Keratinocyte (primary cell): ENCODE data around the gene METTL25B. TPM values are rescaled to one million over a fixed set of nuclear protein-coding genes. Genes with fewer than 3 reads are reported as not detected.

Experiments
- DNase-seq: peaks from one replicate; pipeline ENCODE4 v3.0.0-alpha.2; 2011; ENCODE audit warnings: low read depth, missing footprints, low spot score
- FAIRE-seq: peaks from 2 replicates; lab custom pipeline; 2011; peaks lifted over from hg19 to GRCh38; lab: Jason Lieb, UNC
- H2AFZ ChIP-seq: 2 replicates; pipeline ENCODE4 v1.6.0; 2012; ENCODE audit warnings: low read length, control low read depth, inconsistent platforms; ENCODE audit not compliant: control insufficient read depth
- H3K27ac ChIP-seq: 2 replicates; pipeline ENCODE4 v1.5.1; 2011; ENCODE audit warnings: low read length; ENCODE audit not compliant: control insufficient read depth, insufficient read depth
- H3K27me3 ChIP-seq: 3 replicates; pipeline ENCODE4 v1.6.0; 2011; ENCODE audit warnings: low read length; ENCODE audit not compliant: control insufficient read depth, insufficient read depth; ENCODE audit errors: extremely low read depth
- H3K36me3 ChIP-seq, 2 experiments: 2 replicates in 1 of 2; 3 replicates in 1 of 2; pipeline ENCODE4 v1.5.1; 2011; ENCODE audit warnings: low read length in 2 of 2, mild to moderate bottlenecking in 1 of 2; ENCODE audit not compliant: control insufficient read depth in 2 of 2, insufficient read depth in 2 of 2; ENCODE audit errors: extremely low read depth in 1 of 2
- H3K4me1 ChIP-seq: 3 replicates; pipeline ENCODE4 v1.5.1; 2011; ENCODE audit warnings: low read length; ENCODE audit not compliant: control insufficient read depth, insufficient read depth; ENCODE audit errors: extremely low read depth
- H3K4me2 ChIP-seq: 3 replicates; pipeline ENCODE4 v1.6.0; 2011; ENCODE audit warnings: low read depth, low read length; ENCODE audit not compliant: control insufficient read depth, insufficient read depth; ENCODE audit errors: extremely low read depth
- H3K4me3 ChIP-seq, 3 experiments: fragments of 200-600 bp in 1 of 3; sonication (generic) in 1 of 3; 2 replicates in 2 of 3; 3 replicates in 1 of 3; pipeline ENCODE4 v1.5.1; 2011 to 2016; ENCODE audit warnings: low read length in 3 of 3, mild to moderate bottlenecking in 3 of 3, control low read depth in 2 of 3, inconsistent platforms in 1 of 3, low read depth in 1 of 3, mixed read lengths in 1 of 3, mixed run types in 1 of 3, moderate library complexity in 1 of 3; ENCODE audit not compliant: control insufficient read depth in 2 of 3, insufficient read depth in 2 of 3; ENCODE audit errors: extremely low read depth in 1 of 3
- H3K79me2 ChIP-seq: 2 replicates; pipeline ENCODE4 v1.6.0; 2012; ENCODE audit warnings: low read length; ENCODE audit not compliant: control insufficient read depth, insufficient read depth
- H3K9ac ChIP-seq: 3 replicates; pipeline ENCODE4 v1.6.0; 2011; ENCODE audit warnings: low read length; ENCODE audit not compliant: control insufficient read depth, insufficient read depth; ENCODE audit errors: extremely low read depth
- H3K9me1 ChIP-seq: 3 replicates; pipeline ENCODE4 v1.6.0; 2011; ENCODE audit warnings: low read length; ENCODE audit not compliant: control insufficient read depth, insufficient read depth; ENCODE audit errors: extremely low read depth
- H3K9me3 ChIP-seq: 2 replicates; pipeline ENCODE4 v1.5.1; 2012; ENCODE audit warnings: low read depth, low read length; ENCODE audit not compliant: control insufficient read depth
- H4K20me1 ChIP-seq: 3 replicates; pipeline ENCODE4 v1.6.0; 2011; ENCODE audit warnings: low read length; ENCODE audit not compliant: control insufficient read depth, insufficient read depth; ENCODE audit errors: extremely low read depth
- CTCF ChIP-seq, 3 experiments: IDR thresholded peaks in 1 of 3; conservative IDR thresholded peaks in 1 of 3; optimal IDR thresholded peaks in 1 of 3; 2 replicates in 2 of 3; 3 replicates in 1 of 3; pipeline versions ENCODE3 to v1.5.1; 2011; ENCODE audit warnings: low read length in 3 of 3, mild to moderate bottlenecking in 3 of 3, moderate library complexity in 2 of 3, control low read depth in 1 of 3, inconsistent platforms in 1 of 3; ENCODE audit not compliant: insufficient read depth in 2 of 3; ENCODE audit errors: extremely low read depth in 1 of 3
- EZH2 ChIP-seq: IDR thresholded peaks from one replicate; pipeline ENCODE4 v1.6.1; 2012; ENCODE audit warnings: inconsistent platforms, mild to moderate bottlenecking, low read length, moderate library complexity
- dilution Hi-C: fragments of 300-500 bp; cut with MboI; formaldehyde crosslinking; loops from one replicate; pipeline ENCODE4 v1.7.0; 2020; ENCODE audit warnings: low sequenced_read_pairs; ENCODE audit not compliant: extremely low pct_ligation_motif_present
- polyA plus RNA-seq, 5 experiments: library from polyadenylated mRNA; depleted of rRNA in 3 of 5; stranded (reverse) in 3 of 5; stranded (forward) in 1 of 5; unstranded in 1 of 5; fragments of >200 nt; gene quantifications; 1 replicate in 1 of 5; 2 replicates in 3 of 5; 3 replicates in 1 of 5; pipeline versions ENCODE4 v1.2.1 to v1.2.3, GENCODE V29; 2011 to 2012; ENCODE audit warnings: missing spikeins in 2 of 5, low read depth in 1 of 5, low replicate concordance in 1 of 5

The METTL25B gene
- polyA plus RNA-seq, 1 donor (not counting 4 experiments of a cell fraction or from before 2014, with no cell fraction given) = 6.0 TPM

DNA sequence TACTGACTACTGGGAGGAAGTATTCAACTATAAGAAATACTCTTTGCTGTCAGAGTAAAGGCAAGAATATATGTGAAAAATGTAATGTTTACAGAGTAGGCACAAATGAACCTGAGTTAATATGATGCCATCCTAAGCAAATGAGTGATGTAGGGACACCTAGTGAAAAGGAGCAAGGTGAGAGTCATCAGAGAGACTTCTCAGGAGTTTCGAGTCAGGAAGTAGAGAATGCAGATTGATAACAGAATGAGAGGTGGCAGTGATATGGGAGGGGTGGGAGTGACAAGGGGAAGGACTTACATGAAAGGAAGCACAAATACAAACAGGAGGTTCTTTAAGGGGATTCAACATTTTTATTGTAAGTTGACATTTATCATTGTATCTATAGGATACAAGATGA, 49.3 kb downstream of the METTL25B start:
- peaks cover 76% of the 10 kb centered on the region for H3K79me2 ChIP-seq
- dilution Hi-C loops = no loop called here
- no peak overlapping the region for H2AFZ ChIP-seq
- no peaks in the 10 kb centered on the region for H3K27me3 ChIP-seq
- FAIRE-seq = no peak
- TF ChIP-seq EZH2 = no peak
- no peak for TF ChIP-seq CTCF (optimal IDR thresholded peaks at IDR 0.05 in 1 of 3, IDR thresholded peaks at IDR 0.05 in 1 of 3, conservative IDR thresholded peaks at IDR 0.05 in 1 of 3; ENCODE audit: extremely low read depth in 1 of 3, insufficient read depth in 2 of 3, low read length in 3 of 3)
- H3K4me1 ChIP-seq = peaks cover 4% of the 10 kb centered on the region
- H3K27ac ChIP-seq = no peak overlapping the region
- no peaks in the 10 kb centered on the region for H3K9me1 ChIP-seq
- H3K36me3 ChIP-seq = peaks cover 2 to 11% of the 10 kb centered on the region in 2 experiments
- H3K9ac ChIP-seq = no peak overlapping the region
- H4K20me1 ChIP-seq = peaks cover 9% of the 10 kb centered on the region
- H3K4me3 ChIP-seq = no peak overlapping the region
- DNase-seq = no peak
- H3K4me2 ChIP-seq = no peak overlapping the region
- H3K9me3 ChIP-seq = no peaks in the 10 kb centered on the region

DNA sequence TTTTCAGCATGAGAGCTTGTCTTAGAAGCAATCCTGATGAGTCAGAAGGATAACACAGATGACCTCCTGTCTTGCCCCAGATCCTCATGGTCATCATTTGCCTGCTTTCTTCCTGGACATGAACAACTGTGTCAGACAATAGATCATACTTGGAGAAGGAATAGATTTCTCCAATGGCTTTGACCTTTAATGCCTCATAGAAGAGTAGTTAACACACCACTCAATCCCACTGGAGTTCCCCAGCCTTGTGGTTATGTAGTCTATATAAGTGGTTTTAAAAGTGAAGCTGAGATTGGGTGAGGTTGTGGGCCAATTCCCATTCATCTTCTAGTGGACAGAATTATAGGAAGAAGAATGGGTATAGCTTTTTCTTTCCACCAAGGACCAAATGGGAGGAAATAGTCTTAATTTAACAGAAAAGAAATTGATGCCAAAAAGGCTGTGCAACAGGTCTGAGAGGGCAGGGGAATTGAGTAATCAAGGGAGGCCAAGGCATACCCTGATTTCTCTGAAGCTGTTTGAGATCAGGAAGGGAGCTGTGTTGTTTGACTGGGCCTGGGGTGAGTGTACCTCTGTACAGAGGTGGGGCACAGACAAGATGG, 53.4 kb downstream of the METTL25B start:
- no peak for FAIRE-seq

More for the DNA sequence above, 53.4 kb downstream of the METTL25B start:
- TF ChIP-seq EZH2 (no peak), CTCF (optimal IDR thresholded peaks at IDR 0.05 in 1 of 3, IDR thresholded peaks at IDR 0.05 in 1 of 3, conservative IDR thresholded peaks at IDR 0.05 in 1 of 3; ENCODE audit: extremely low read depth in 1 of 3, insufficient read depth in 2 of 3, low read length in 3 of 3) (no peak)
- Histone ChIP-seq H2AFZ (no peak overlapping the region), H3K27ac (no peak overlapping the region), H3K9me1 (no peaks in the 10 kb centered on the region), H3K27me3 (no peaks in the 10 kb centered on the region), H3K79me2 (peaks cover 60% of the 10 kb centered on the region), H3K4me2 (no peak overlapping the region), H4K20me1 (peaks cover 3% of the 10 kb centered on the region), H3K9me3 (no peaks in the 10 kb centered on the region), H3K4me1 (peaks cover 2% of the 10 kb centered on the region), H3K9ac (no peak overlapping the region), H3K4me3 (no peak overlapping the region), H3K36me3 (peaks cover 6 to 26% of the 10 kb centered on the region in 2 experiments)
- dilution Hi-C loops = no loop called here
- no peak for DNase-seq
